Neural cell (in vitro differentiated cells): ENCODE results near the gene RTP2.

ENCODE experiments used
- EP300 ChIP-seq: fragments of 450-650 bp; conservative IDR thresholded peaks from 2 replicates; pipeline ENCODE4 v1.6.1; 2014; ENCODE audit warnings: antibody characterized with exemption, mild to moderate bottlenecking, moderate library complexity; ENCODE audit not compliant: poor library complexity, severe bottlenecking
- EZH2 ChIP-seq: fragments of 200-600, 300-800 bp; shearing (Covaris generic), sonication (generic); IDR thresholded peaks from 2 replicates; pipeline ENCODE4 v1.6.1; 2014; ENCODE audit warnings: antibody characterized with exemption, low read length, borderline replicate concordance, mild to moderate bottlenecking; ENCODE audit not compliant: insufficient read depth, poor library complexity, severe bottlenecking
- MXI1 ChIP-seq: fragments of 450-650 bp; conservative IDR thresholded peaks from 2 replicates; pipeline ENCODE4 v1.6.1; 2014; ENCODE audit warnings: antibody characterized with exemption, mild to moderate bottlenecking; ENCODE audit not compliant: poor library complexity, severe bottlenecking
- POLR2AphosphoS5 ChIP-seq: IDR thresholded peaks from 2 replicates; pipeline ENCODE4 v1.6.1; 2012
- RAD21 ChIP-seq: fragments of 450-650 bp; conservative IDR thresholded peaks from 2 replicates; pipeline ENCODE4 v1.6.1; 2014; ENCODE audit warnings: antibody characterized with exemption, mild to moderate bottlenecking, moderate library complexity
- SMC3 ChIP-seq: fragments of 450-650 bp; conservative IDR thresholded peaks from 2 replicates; pipeline ENCODE4 v1.6.1; 2014; ENCODE audit warnings: antibody characterized with exemption, mild to moderate bottlenecking, moderate library complexity; ENCODE audit not compliant: poor library complexity
- TAF1 ChIP-seq: IDR thresholded peaks from 2 replicates; pipeline ENCODE4 v1.6.1; 2012; ENCODE audit warnings: low read depth
- TF ChIP-seq, protein P1 (sequence below): fragments of 450-650 bp; IDR thresholded peaks from 2 replicates; pipeline ENCODE4 v1.5.1; 2014; ENCODE audit warnings: antibody characterized with exemption, mild to moderate bottlenecking, moderate library complexity; ENCODE audit not compliant: poor library complexity, severe bottlenecking
- TF ChIP-seq, protein P2 (sequence below): IDR thresholded peaks from 2 replicates; pipeline ENCODE4 v1.6.1; 2012; ENCODE audit warnings: borderline replicate concordance

DNA sequence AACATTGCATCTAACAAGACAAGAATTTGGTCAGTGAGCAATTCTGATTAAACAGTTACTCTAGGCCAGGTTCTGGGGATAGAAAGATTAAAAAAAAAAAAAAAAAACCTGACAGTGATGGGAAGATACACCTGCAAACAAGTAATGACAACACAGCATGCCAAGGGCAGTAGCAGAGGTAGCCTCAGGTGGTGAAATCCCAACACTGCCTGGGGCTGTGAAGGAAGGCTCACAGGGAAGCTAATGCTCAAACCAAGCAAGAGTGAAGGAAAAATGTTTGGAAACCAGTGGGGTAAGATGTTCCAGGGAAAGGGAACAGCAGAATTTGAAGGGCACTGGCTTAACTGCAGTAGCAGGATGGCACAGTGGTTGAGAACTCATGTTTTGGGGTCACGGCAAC is 8.9 kb downstream of the RTP2 start:
- TF ChIP-seq, protein P1, sequence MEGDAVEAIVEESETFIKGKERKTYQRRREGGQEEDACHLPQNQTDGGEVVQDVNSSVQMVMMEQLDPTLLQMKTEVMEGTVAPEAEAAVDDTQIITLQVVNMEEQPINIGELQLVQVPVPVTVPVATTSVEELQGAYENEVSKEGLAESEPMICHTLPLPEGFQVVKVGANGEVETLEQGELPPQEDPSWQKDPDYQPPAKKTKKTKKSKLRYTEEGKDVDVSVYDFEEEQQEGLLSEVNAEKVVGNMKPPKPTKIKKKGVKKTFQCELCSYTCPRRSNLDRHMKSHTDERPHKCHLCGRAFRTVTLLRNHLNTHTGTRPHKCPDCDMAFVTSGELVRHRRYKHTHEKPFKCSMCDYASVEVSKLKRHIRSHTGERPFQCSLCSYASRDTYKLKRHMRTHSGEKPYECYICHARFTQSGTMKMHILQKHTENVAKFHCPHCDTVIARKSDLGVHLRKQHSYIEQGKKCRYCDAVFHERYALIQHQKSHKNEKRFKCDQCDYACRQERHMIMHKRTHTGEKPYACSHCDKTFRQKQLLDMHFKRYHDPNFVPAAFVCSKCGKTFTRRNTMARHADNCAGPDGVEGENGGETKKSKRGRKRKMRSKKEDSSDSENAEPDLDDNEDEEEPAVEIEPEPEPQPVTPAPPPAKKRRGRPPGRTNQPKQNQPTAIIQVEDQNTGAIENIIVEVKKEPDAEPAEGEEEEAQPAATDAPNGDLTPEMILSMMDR = no peak
- TF ChIP-seq EP300 (no peak), POLR2AphosphoS5 (no peak), TAF1 (no peak), SMC3 (no peak), EZH2 (no peak), RAD21 (no peak), MXI1 (no peak)
- TF ChIP-seq, protein P2, sequence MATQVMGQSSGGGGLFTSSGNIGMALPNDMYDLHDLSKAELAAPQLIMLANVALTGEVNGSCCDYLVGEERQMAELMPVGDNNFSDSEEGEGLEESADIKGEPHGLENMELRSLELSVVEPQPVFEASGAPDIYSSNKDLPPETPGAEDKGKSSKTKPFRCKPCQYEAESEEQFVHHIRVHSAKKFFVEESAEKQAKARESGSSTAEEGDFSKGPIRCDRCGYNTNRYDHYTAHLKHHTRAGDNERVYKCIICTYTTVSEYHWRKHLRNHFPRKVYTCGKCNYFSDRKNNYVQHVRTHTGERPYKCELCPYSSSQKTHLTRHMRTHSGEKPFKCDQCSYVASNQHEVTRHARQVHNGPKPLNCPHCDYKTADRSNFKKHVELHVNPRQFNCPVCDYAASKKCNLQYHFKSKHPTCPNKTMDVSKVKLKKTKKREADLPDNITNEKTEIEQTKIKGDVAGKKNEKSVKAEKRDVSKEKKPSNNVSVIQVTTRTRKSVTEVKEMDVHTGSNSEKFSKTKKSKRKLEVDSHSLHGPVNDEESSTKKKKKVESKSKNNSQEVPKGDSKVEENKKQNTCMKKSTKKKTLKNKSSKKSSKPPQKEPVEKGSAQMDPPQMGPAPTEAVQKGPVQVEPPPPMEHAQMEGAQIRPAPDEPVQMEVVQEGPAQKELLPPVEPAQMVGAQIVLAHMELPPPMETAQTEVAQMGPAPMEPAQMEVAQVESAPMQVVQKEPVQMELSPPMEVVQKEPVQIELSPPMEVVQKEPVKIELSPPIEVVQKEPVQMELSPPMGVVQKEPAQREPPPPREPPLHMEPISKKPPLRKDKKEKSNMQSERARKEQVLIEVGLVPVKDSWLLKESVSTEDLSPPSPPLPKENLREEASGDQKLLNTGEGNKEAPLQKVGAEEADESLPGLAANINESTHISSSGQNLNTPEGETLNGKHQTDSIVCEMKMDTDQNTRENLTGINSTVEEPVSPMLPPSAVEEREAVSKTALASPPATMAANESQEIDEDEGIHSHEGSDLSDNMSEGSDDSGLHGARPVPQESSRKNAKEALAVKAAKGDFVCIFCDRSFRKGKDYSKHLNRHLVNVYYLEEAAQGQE = no peak
